ENCODE data around the gene MDGA2.
"Not testable (repeated sequence)": the region's sequence is repeated elsewhere in the genome, so short reads cannot be mapped to it uniquely, and the experiment has no call there.

The MDGA2 gene

DNA sequence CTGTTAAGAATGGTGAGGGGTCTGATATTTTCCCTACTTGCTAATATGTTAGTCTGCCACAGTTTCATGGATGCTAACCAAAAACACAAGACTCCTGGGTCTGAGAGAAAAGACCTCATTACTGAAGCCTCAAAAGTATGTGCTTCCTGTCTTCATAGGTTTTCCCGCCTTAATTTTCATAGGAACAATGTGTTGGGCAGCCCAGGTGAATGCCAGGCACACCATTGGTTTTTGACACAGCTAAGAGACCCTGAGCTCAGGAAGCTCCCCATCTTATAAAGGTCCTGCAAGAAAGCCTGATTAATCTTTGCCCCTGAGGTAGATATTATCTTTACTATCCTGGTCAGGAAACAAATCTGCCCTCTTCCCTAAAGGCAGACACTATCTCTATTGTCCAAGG is 464.1 kb downstream of the MDGA2 start:
- DNase-seq, result no peak

DNA sequence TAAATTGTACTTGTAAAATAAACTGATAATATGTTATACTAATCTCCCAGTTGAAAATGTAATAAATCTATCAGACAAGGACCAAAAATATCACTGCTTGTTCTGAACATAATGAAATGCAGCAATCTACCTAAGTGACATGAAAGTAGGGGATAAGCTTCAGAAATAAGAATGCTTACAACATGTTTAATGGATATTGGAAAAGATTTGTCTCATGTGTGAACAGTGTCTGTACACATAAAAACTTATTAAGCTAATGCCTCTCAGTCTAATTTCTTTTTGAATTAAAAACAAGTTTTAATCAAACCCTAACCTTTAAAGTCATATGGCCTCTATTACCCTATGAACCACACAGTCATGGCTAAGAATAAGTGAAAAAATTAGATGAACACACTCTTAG is 465.3 kb downstream of the MDGA2 start:
- no peak for DNase-seq

DNA sequence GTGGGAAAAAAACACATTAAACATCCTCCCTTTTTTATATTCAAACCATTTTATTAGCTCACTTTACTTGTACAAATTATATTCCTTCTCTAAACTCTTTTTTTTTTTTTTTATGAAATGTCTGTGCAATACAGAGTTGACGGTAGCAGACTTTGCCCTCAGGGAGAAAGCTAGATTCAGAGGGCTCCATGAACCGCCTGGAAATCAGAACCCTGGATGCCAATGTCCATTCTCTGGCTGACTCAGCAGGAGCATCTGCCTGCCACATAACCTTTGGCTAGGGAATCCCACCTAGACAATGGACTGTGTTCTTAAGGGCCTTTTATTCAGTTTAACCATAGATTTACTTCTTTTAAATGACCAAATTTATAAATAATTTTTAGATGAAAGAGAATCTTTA is 467.0 kb downstream of the MDGA2 start:
- DNase-seq, result no peak

DNA sequence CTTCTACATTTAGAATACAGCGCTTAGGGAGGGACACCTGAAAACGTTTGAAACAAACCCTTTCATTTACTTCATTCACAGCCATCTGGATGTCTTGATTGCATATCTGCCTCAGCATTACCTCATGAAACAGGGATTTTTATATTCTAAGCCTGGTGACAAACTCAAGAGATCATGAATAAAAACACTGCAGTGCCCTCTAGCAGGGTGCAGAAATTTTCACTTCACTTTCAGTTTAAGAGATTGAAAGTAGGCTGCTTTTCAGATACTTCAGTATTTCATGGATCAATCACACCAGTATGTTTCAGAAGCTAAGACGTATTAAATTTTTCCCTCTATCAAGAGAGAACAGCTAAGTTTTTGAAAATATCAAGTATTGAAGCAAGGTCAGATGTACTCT is 467.8 kb downstream of the MDGA2 start:
- DNase-seq, result no peak

DNA sequence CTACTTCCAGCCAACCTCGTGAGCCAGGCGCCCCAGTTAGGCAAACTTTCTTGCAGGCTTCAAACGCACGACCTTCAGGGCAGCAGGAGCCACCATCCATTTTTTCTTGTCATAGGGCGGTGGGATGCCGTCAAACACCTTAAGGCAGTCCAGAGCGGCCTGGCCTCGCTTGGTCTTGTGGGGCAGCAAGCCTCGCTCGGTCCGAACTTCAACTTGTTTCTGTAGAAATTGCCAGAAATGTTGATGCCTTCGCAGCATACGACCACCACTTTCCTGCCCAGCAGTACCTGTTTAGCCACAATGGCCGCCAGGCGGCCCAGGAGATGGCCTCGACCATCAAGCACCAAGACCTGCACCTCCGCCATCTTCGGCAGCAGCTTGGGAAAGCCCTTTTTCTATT is 474.7 kb downstream of the MDGA2 start:
- no peak for DNase-seq

DNA sequence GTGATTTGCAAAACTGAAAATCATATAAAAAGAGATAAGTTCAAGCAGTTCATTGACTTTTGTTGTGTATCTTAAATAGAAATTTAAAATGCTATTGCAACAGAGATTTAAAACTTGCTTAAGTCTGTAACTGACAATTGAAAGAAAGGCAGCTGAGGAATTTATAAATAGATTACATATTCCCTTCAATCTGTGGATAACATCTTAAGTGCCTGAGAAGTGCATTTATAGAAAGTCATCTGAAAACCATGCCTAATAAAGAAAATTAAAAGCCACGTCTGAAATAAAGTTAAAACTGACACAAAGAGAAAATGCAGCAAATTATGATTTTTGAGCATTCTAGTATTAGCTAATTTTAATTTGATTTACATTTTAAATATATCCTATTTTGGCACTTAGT is 479.8 kb downstream of the MDGA2 start:
- DNase-seq, result no peak

DNA sequence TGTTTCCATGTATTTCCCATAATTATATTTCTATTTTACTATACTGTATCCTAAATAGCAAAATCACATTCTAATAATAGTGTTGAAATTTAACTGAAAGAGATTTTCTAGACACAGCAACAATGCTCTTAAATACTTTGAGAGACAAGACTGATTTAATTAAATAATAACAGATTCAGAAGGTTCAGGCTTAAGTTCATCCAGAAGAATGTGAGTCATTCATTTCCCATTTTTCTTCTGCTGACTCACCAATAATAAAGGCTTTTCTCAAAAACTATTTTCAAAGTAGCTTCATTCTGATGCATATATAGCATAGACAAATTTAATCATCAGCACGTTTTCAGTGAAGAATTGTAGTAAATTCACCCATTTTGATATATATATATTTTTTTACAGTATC is 481.4 kb downstream of the MDGA2 start:
- DNase-seq, result no peak

DNA sequence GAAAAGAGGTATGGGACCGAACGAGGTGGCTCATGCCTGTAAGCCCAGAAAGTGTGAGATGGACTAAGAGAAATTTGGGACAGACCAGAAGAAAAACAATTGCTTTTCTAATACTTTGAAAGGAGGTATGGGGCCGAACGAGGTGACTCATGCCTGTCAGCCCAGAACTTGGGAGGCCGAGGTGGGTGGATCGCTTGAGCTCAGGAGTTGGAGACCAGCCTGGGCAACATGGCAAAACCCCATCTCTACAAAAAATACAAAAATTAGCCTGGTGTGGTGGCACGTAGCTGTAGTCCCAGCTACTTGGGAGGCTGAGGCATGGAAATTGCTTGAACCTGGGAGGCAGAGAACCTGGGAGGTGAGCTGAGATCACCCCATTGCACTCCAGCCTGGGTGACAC is 483.2 kb downstream of the MDGA2 start:
- not testable (repeated sequence) for DNase-seq

DNA sequence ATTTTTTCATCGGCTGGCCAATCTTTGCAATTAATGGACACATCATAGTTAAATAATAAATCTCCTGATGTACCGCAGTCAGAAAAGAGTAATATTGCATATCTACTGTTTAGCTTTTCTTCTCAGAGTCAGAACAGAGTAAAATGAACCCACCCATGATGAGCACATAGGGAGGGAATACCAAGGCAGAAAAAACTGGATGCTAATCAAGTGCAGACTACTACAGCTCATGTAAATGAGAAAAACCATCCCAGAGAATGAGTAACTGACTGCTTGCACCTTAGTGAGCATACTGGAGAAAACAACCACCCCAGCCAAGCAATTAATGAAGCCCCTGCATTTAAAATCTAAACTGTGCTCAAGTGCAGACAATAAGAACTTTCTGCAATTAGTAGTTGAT is 483.7 kb downstream of the MDGA2 start:
- DNase-seq, result no peak

DNA sequence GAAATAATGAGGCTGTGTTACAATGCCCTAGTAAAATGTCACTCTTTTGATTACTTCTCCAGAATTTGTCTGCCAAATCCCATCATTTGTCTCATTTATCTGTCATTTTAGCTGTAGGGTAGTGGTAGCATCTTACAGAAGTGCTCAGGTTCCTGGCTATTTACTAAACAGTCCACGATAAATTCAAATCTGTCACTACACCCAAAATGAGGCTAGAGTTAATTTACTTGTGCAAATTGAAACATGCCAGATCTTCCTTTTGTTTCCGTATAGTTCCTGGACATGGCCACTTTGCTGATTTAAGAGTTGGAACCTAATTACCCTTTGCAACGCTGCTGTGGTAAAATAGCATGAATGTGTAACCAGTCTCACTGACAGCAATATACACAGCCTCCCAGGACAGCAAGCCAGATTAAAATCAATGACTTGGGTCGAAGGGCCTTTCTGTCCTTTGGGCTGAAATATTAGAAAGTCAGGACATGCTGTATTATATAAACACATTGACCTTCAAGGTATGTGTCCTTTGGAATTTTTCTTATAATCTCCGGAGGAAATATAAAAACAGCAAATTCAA is 485.4 kb downstream of the MDGA2 start:
- DNase-seq, result no peak

DNA sequence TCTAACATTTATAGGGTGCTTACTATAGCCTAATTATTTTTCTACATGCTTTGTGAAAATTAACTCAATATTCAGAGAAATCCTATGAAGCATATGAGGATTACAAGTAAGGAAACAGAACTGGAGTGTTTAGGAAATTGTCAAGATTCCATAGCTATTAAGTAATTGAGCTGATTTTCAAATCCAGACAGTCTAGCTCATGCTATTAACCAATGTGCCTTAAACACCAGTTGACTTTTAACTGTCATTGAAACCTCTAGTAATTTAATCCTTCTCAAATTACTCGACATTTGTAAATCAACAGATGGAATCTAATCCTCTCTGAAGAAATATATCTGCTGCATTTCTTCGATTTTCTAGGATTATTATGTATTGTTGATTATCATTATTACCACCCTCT is 488.9 kb downstream of the MDGA2 start:
- no peak for DNase-seq

DNA sequence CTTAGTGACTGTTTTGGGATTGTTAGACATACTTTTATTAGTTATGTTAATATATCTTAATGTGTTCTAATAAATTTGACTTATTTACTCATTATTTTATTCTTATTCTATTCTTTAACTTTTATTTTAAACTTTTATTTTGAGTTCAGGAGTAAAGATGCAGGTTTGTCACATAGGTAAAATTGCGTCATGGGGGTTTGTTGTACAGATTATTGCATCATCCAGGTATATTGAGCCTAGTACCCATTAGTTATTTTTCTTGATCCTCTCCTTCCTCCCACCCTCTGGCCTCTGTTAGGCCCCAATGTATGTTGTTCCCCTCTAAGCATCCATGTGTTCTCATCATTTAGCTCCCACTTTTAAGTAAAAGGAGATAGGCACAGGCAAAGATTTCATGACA is 495.5 kb downstream of the MDGA2 start:
- DNase-seq, result no peak

DNA sequence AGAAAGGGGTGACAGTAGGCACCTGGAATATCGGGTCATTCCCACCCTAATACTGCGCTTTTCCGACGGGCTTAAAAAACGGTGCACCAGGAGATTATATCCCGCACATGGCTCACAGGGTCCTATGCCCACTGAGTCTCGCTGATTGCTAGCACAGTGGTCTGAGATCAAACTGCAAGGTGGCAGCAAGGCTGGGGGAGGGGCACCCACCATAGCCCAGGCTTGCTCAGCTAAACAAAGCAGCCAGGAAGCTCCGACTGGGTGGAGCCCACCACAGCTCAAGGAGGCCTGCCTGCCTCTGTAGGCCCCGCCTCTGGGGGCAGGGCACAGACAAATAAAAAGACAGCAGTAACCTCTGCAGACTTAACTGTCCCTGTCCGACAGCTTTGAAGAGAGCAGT is 503.5 kb downstream of the MDGA2 start:
- DNase-seq, result not testable (repeated sequence)

DNA sequence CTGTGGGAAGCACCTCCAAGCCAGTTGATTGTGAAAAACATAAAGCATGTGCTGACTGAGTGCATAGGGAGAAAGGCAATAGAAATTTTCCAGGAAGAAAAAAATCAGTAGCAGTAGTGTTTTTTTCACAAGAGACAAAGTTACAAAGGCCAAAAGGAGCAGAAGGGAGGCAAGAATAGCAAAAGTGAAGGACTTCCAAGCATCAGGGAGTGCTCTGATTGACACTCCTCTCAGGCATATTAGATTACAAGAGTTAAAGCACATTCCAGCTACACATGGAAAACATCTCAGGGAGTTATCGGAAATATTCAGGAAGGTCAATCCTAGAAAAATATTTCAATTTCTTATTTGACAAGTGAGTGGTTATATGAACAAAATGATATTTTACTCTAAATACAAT is 508.0 kb downstream of the MDGA2 start:
- DNase-seq, result no peak

DNA sequence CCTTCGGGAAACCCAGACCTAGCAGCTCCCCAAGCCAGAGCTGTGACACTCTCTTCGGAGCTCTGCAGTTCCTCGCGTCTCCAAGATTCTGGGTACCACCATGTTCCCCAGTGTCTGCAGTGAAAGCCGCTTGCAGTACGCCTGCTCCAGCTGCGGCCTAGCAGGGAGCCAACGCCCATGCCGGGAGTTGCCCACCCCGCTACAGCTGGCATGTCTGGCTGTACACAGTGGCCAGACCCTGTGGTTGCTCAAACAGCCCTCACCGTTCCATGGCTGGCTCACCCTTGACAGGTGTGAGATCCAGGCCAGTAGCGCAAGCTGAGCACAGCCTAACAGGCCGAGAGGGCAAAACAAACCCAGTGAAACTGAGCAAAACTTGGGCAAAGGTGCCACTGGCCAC is 520.0 kb downstream of the MDGA2 start:
- DNase-seq, result no peak

DNA sequence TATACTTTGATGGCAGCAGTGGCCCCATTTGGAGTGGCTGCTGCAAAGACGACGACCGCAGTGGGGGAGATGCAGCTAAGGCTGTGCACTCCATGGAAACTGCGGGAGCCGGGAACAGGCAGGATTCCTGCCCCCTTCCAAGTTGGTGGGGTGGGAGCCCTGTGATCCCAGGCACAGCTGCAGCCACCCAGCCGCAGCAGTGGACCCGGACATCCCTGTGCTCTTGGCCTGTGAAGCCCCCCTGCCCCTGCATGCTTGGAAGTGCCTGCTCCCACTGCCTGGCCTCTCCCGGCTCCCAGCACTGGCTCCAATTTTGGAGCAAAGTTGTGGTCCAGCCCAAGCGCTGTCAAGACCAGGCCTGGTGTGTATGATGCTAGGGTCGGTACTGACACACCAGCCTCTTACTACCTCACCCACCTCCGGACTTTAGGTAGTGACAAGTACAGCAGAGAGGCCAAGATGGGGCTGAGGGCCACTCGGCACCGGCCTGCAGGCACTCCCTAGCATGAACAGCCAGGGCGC is 521.1 kb downstream of the MDGA2 start:
- no peak for DNase-seq

DNA sequence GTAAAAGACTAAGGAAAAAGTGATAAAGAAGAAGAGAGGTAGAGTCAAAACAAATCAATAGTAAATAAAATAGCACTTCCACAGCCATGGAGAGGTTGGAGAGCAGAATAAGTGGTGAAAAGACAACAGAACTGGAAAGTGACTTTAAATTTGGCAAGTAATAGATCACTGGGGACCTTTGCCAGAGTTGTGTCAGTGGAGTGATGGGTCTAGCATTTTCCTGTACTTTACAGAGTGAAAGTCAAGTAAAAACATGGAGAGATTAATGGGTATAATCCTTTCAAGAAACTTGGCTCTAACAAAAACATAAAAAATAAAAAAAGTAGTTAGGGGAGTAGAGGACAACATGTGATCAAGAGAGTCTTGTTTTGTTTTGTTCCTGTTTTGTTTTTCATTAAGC is 521.7 kb downstream of the MDGA2 start:
- DNase-seq, result no peak

DNA sequence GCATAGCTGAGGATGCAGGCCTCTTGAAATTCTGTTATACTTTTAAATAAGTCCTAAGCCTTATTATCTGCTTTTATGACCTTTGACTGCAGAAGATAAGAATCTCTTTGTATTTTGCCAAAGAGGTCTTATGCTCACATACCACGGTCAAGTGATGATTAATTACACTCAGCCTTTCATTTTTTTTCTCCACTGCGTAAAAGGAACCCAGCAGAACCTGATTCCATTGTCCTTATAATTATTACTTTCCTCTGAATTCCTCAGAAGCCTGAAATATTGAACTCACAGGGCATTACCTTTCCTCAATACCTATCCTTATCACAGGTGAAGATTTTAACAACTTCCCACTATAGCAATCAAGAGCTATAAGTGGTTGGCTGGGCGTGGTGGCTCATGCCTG is 525.1 kb downstream of the MDGA2 start:
- no peak for DNase-seq

DNA sequence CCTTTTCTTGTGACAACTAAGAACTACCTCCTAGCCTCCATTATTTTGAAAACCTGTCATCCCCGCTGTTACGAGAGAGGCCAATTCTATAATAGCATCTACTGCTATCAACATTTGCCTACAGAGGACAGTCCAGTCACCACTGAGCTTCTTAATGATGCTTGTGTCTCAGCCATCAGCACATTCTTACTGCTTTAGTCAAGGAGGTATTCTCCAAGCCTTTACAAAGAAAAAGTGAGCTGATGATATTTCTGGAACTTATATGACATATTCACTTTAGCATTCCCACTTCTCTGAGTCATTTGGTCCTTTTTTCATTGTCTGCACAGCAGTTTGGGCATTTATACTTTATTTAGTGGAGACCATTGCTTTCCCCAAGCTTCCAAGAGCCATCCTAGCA is 526.1 kb downstream of the MDGA2 start:
- no peak for DNase-seq

DNA sequence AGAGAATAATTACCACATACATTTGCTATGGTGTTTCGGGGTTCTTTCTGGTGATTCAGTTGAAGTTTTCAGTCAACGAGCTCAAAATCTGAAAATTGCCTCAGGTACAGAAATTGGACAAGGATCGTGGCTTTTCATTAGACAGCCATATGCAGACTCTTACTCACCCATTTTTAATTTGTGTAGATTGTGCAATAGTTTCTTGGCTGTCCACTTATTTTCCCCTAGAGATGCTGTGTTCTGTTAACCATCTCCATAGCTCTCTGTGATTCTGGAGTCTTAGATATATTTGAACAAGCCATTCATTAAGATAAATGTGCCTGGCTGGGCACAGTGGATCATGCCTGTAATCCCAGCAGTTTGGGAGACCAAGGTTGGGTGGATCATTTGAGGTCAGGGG is 526.7 kb downstream of the MDGA2 start:
- no peak for DNase-seq

DNA sequence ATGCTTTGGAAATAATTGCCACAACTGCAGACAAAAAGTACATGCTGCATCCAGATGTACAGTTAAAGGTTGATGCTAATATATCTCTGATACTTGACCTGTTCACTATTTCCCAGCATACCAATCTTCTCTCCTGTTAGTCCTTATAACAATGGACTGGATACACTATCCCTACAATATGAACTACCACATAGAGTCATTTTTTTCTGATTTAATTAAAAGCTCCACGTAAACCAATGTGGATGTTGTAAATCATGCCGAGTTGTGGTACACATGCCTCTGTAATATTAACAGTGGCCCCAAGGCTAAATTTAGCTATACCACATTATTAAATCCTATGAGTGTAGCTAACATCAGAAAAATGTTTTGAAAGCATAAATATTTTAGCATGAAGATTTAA is 554.8 kb downstream of the MDGA2 start:
- no peak for DNase-seq

DNA sequence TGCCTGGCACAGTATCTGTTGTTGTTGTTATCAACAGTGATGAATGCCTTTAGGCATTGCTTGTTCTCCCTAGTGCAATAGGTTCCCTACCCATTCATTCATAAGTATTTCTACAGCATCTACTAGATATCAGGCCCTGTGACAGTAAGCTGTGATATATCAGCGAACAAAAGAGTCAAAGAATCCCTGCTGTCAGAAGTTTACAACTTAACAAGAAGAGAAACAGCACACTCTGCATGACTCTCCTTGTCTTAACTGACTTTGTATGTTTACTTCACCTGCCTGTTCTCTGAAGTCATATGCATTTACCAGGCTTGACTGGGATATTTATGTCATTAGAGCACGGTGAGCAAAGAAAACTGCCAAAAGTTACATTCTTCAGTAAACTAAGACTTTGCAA is 571.6 kb downstream of the MDGA2 start:
- no peak for DNase-seq

DNA sequence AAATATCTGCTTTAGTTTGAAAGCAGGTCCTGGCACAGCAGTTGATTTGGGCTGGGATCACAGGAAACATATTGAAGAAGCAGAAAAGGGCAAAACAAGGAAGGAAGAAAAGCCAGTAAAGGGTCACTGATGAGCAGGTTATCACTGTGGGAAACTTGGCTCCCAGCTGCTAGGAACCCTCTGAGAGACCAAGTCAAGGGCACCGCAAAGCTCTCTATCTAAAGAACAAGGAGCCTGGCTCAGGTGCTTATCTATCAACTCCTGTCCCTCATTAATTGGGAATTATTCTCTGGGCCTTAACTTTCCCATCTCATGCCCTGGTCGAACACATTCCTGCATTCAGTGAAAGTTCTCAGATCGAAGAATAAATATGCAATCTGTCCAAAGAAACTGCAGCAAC is 572.9 kb downstream of the MDGA2 start:
- DNase-seq, result no peak

DNA sequence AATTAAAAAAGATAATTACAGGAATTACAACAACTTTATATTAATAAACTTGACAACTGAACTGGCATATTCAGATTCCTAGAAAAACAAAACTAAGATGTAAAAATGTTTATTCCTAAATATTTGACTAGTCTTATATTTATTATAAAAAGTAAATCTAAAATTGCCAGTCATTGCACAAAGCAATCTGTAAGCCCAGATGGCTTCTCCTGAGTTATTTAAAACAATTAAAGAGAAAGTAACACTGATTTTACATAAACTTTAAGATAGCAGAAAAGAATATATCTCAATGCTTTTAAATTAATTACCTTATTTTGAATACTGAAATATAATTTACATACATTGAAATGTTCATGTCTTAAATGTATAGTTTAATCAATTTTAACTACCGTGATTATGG is 589.7 kb downstream of the MDGA2 start:
- DNase-seq, result no peak

DNA sequence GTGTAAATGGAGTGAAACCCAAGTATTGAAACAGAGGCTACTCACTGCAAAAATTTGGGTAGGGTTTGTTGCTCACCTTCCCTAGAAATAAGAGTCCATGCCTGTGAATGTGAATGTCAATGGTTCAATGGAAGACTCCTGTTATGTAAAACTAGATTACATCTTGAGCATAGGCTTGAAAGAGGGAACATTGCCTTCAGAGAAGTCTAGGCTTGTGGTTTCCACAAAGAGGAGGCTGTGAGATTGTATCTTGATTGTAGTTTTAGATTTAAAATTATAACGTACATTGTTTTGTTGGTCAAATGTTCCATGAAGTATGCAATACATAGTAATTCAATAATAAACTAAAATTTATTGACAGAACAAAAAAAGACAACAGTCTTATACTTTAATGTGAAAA is 610.1 kb downstream of the MDGA2 start:
- DNase-seq, result no peak

DNA sequence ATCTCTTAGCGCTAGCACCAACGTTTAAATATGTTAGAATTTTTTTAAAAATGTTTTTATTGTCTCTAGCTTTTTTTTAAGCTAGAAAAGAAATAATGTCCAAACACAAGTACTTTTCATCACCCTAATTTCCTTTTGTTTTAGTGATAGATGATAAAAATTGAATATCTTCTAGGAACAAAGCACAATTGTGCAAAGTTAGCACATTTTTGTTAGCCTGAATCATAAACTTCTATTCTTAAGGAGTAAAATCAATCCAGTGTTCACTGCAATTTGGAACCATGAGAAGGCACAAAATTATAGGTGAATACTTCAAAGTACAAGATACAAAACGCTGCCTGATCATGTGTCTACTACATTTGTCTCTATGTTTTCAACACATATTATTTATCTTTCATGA is 615.4 kb downstream of the MDGA2 start:
- no peak for DNase-seq
